ENCODE measurements around the gene TMEM127.

DNA sequence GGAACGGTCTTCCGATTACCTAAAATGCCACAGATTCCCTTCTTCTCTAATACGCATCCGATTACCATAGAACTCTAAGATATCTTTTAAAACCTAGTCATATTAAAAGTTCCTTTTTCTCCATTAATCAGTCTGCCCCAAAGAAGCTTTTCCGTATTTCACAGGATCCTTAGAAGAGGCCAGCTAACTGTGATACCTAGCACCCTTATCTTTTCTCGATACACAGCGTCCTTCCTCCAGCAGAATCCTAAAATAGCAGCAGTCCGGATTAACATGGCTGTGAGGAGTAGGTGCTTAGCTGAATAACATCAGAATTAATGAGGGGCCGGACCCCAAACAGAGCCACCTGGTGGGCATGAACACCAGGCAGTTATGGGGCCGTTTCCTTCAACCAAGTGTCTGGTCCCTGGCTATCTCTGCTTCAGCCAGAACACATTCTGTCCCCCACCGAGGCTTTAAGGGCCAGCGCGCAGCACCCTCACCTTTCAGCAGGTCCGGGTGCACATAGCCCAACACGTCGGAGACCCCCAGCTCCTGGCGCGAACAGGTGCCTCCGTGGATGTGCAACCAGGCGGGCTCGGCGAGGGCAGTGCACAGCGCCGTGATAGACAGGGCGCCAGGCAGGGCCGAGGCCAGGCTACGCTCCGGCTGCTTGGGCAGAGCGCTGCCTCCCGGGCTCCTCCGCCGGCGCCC lies 995 bp downstream of the TMEM127 start:
- TF ChIP-seq, protein P1, sequence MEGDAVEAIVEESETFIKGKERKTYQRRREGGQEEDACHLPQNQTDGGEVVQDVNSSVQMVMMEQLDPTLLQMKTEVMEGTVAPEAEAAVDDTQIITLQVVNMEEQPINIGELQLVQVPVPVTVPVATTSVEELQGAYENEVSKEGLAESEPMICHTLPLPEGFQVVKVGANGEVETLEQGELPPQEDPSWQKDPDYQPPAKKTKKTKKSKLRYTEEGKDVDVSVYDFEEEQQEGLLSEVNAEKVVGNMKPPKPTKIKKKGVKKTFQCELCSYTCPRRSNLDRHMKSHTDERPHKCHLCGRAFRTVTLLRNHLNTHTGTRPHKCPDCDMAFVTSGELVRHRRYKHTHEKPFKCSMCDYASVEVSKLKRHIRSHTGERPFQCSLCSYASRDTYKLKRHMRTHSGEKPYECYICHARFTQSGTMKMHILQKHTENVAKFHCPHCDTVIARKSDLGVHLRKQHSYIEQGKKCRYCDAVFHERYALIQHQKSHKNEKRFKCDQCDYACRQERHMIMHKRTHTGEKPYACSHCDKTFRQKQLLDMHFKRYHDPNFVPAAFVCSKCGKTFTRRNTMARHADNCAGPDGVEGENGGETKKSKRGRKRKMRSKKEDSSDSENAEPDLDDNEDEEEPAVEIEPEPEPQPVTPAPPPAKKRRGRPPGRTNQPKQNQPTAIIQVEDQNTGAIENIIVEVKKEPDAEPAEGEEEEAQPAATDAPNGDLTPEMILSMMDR (IDR thresholded peaks at IDR 0.05 in 4 of 5, conservative IDR thresholded peaks at IDR 0.05 in 1 of 5), result peak in 4 of 5 experiments; percentile 26 to 55 (median 32)
- no peak for TF ChIP-seq POLR2A (IDR thresholded peaks at IDR 0.05)

All from gastrocnemius medialis (tissue), 4 donors.